Astrocyte of the spinal cord (primary cell): ENCODE measurements around the gene CEND1.

Source experiments
- DNase-seq: peaks from one replicate; pipeline ENCODE4 v3.0.0; 2011; ENCODE audit warnings: low read depth, low spot score
- H3K4me3 ChIP-seq: 2 replicates; pipeline ENCODE4 v1.5.1; 2011; ENCODE audit warnings: low read depth, mild to moderate bottlenecking, low read length, moderate library complexity
- CTCF ChIP-seq: IDR thresholded peaks from 2 replicates; pipeline ENCODE4 v1.5.1; 2012; ENCODE audit warnings: low read depth, mild to moderate bottlenecking, low read length, inconsistent platforms
- in situ Hi-C: cut with HindIII; loops from 2 replicates; pipeline ENCODE4 v1.10.0; 2017; ENCODE audit warnings: low sequenced_read_pairs

Gene CEND1

DNA sequence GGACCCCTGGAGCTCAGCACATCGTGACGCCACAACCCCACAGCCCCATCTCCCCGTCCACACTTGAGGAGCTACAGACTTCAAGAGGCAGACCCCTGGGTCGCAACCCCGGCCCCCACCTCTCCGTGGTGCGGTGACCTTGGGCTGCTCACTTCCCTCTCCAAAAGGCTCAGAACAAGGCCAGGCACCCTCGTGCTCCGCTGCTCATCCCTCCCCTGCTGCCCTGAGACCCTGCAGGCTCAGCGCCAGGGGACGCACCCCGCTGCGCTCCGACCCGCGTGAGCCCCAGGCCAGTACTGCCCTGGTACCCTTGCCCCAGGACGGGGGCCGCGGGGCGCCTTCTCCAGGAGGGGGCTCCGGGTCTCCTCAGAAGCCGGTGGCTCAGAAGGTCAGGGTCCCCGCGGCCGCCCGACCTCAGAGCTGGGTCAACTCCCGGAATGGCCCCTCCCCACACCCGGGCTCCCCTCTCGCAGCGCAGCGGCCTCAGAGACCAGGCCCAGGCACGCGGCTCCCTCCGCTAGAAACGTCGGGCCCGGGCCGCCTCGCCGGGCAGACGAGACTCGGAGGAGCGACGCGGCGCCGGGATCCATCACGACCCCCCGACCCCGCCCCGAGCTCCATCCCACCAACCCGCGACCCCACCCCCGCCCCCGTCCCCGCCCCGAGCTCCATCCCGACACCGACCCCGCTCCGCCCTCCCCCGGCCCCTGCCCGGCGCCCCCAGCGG, 13.2 kb downstream of the CEND1 start:
- no peak for TF ChIP-seq CTCF
- H3K4me3 ChIP-seq = peak overlapping the region; percentile 77
- DNase-seq = no peak
- in situ Hi-C loops = no loop called here

DNA sequence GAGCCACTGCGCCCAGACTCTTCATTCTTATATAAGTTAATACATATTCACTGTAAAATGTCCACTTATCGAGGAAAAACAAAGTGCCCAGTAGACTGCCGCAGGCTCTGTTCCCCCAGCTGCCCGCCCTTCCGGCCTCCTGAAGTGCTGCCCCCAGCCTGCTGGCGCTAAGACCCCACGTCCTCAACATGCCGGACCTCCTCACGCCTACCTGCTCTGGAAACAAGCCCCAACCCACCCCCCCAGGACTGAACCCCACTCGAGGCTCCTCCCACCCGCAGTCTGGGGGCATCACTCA, 13.7 kb downstream of the CEND1 start:
- no peak for DNase-seq
- TF ChIP-seq CTCF = no peak
- H3K4me3 ChIP-seq = peak overlapping the region; percentile 77
- in situ Hi-C loops = no loop called here

- H3K4me3 ChIP-seq = peak overlapping the region; percentile 12
- in situ Hi-C loops = no loop called here
These were observed 14.9 kb downstream of the CEND1 start for GRCh38 chr11:774873-775592.

GRCh38 chr11:773830-774229, 16.1 kb downstream of the CEND1 start:
- in situ Hi-C loops = no loop called here
- no peak for DNase-seq
- TF ChIP-seq CTCF = no peak
- no peak overlapping the region for H3K4me3 ChIP-seq

More at GRCh38 chr11:774873-775592, 14.9 kb downstream of the CEND1 start:
- peak; percentile 39 for DNase-seq
- no peak for TF ChIP-seq CTCF

- in situ Hi-C loops = no loop called here
- no peak for TF ChIP-seq CTCF
- no peak for DNase-seq
- no peak overlapping the region for H3K4me3 ChIP-seq
These were observed 16.5 kb downstream of the CEND1 start for GRCh38 chr11:773425-773824.

DNA sequence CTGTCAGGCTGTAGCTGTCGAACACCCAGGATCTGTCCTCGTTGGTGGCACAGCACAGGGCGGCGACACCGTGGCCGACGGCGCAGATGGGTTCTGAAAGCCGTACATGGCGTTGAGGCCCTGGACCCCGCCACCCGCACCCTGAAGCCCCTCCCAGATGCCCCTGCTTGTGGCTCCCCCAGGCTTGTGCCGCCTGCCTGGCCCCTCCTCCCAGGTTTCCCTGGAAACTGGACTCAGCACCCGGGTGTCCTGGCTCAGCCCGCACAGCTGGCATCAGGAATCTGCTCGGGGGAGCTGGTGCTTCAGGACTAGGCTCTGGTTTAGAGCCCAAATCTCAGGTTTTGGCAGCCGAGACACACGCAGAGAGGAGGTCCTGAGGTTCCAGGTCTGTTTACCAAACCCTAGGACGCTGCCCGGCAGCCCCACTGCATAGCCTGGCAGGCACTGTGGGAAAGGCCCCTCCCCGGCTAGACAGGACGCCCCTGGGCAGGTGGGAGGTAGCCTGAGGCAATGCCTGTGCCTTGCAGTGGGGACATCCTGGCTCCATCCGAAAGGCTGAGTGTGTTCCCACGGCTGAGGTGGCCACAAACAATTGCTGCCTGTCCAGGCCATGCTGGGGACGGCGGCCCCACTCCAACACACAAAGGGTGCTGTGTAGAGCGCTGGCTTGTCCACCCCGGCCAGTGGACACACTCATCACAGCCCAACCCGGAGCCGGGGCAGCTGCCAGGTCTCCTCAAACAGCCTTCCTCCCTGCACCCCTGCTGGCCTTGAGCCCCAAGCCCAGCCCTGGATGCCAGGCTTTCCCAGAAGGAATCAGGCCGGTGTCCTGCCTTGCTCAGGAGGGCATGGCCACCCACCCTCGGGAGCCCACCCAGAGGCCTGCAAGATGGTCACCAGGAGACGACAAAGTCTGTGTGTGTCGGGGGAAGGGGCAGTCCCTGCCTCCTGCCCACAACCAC, 17.2 kb downstream of the CEND1 start:
- no peak for TF ChIP-seq CTCF
- in situ Hi-C loops = no loop called here
- no peak overlapping the region for H3K4me3 ChIP-seq
- no peak for DNase-seq
